Neural crest cell (in vitro differentiated cells): ENCODE data around the gene NDUFA3. TPM values are rescaled to one million over a fixed set of nuclear protein-coding genes. Genes with fewer than 3 reads are reported as not detected.

Source experiments
- DNase-seq: peaks from one replicate; pipeline ENCODE4 v3.0.0; 2021; ENCODE audit warnings: low read depth, mixed read lengths, low spot score
- H3K27ac Mint-ChIP-seq: one replicate; pipeline ENCODE4 v1.8.0; 2021; ENCODE audit warnings: mild to moderate bottlenecking, mixed read lengths; ENCODE audit not compliant: unreplicated experiment
- H3K27me3 Mint-ChIP-seq: 2 replicates; pipeline ENCODE4 v1.8.0; 2021; ENCODE audit warnings: low read depth, mild to moderate bottlenecking, mixed read lengths
- H3K36me3 Mint-ChIP-seq: 2 replicates; pipeline ENCODE4 v1.8.0; 2021; ENCODE audit warnings: low read depth, mild to moderate bottlenecking, mixed read lengths
- H3K4me1 Mint-ChIP-seq: 2 replicates; pipeline ENCODE4 v1.8.0; 2021; ENCODE audit warnings: mixed read lengths
- H3K4me3 Mint-ChIP-seq: one replicate; pipeline ENCODE4 v1.8.0; 2021; ENCODE audit warnings: mild to moderate bottlenecking, mixed read lengths
- H3K9me3 Mint-ChIP-seq: 2 replicates; pipeline ENCODE4 v1.8.0; 2021; ENCODE audit warnings: mixed read lengths
- total RNA-seq: library from RNA; stranded (reverse); gene quantifications from 2 replicates; pipeline ENCODE4 v1.2.1, GENCODE V29; 2021
- TF ChIP-seq, protein P1 (sequence below): fragments of 200-600 bp; sonication (generic); conservative IDR thresholded peaks from 2 replicates; pipeline ENCODE4 v1.5.0; 2021; ENCODE audit warnings: antibody characterized with exemption, mild to moderate bottlenecking

The NDUFA3 gene
- total RNA-seq, 1 donor from 2014 or later = 131 TPM

DNA sequence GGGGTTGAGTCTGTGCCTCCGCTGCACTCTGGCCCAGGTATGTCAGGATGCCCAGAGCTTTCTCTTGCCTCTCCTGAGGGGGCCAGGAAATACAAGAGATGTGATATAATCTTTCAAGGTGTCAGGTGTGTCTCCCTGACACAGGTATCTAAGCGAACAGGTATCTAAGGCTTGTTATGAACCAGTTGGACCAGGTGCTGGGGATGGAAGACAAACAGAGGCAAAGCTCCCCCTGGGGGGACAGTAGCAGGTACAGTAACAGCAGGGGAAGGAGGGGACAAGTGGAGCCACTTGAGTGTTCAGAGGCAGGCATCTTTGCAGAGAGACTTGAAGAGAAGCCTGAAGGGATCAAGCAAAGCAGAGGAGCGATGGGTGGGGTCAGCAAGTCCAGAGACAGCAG, 54.3 kb downstream of the NDUFA3 start:
- Mint-ChIP-seq H3K36me3 (peaks cover 12% of the 10 kb centered on the region), H3K9me3 (no peaks in the 10 kb centered on the region), H3K27me3 (peaks cover 7% of the 10 kb centered on the region), H3K27ac (peak overlapping the region; percentile 16), H3K4me3 (peak overlapping the region; percentile 78), H3K4me1 (peaks cover 34% of the 10 kb centered on the region)
- TF ChIP-seq, protein P1, sequence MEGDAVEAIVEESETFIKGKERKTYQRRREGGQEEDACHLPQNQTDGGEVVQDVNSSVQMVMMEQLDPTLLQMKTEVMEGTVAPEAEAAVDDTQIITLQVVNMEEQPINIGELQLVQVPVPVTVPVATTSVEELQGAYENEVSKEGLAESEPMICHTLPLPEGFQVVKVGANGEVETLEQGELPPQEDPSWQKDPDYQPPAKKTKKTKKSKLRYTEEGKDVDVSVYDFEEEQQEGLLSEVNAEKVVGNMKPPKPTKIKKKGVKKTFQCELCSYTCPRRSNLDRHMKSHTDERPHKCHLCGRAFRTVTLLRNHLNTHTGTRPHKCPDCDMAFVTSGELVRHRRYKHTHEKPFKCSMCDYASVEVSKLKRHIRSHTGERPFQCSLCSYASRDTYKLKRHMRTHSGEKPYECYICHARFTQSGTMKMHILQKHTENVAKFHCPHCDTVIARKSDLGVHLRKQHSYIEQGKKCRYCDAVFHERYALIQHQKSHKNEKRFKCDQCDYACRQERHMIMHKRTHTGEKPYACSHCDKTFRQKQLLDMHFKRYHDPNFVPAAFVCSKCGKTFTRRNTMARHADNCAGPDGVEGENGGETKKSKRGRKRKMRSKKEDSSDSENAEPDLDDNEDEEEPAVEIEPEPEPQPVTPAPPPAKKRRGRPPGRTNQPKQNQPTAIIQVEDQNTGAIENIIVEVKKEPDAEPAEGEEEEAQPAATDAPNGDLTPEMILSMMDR = no peak
- no peak for DNase-seq

Other genes starting within 250 kb of the NDUFA3 start
- gene MYADM, start 235.0 kb upstream of the NDUFA3 start, total RNA-seq = 15.0 and 19.1 TPM in 2 replicates
- gene PRKCG, start 220.7 kb upstream of the NDUFA3 start, total RNA-seq = 0.55 and 0.65 TPM in 2 replicates
- gene CACNG7, start 193.6 kb upstream of the NDUFA3 start, total RNA-seq = 25.3 and 26.4 TPM in 2 replicates
- gene CACNG8, start 139.9 kb upstream of the NDUFA3 start, total RNA-seq = 0.23 and 0.33 TPM in 2 replicates
- gene CACNG6, start 111.2 kb upstream of the NDUFA3 start, total RNA-seq = 0.77 and 0.82 TPM in 2 replicates
- not detected in 2 replicates for gene VSTM1, start 39.0 kb upstream of the NDUFA3 start, total RNA-seq
- not detected in 2 replicates for gene TARM1, start 21.5 kb upstream of the NDUFA3 start, total RNA-seq
- not detected in 2 replicates for gene OSCAR, start 2.1 kb upstream of the NDUFA3 start, total RNA-seq
- 24.5 and 26.8 TPM in 2 replicates for gene TFPT, start 12.8 kb downstream of the NDUFA3 start, total RNA-seq
- 94.8 and 104 TPM in 2 replicates for gene PRPF31, start 12.9 kb downstream of the NDUFA3 start, total RNA-seq
- gene CNOT3, start 34.9 kb downstream of the NDUFA3 start, total RNA-seq = 87.6 and 95.5 TPM in 2 replicates
- 5.1 and 5.9 TPM in 2 replicates for gene LENG1, start 56.9 kb downstream of the NDUFA3 start, total RNA-seq
- 0.28 TPM in 1 of 2 replicates, not detected in the other for gene TMC4, start 70.3 kb downstream of the NDUFA3 start, total RNA-seq
- gene MBOAT7, start 86.7 kb downstream of the NDUFA3 start, total RNA-seq = 74.2 and 76.5 TPM in 2 replicates
- 66.2 and 67.9 TPM in 2 replicates for gene TSEN34, start 88.5 kb downstream of the NDUFA3 start, total RNA-seq
- gene RPS9, start 98.0 kb downstream of the NDUFA3 start, total RNA-seq = 1,439 and 1,464 TPM in 2 replicates
- not detected in 2 replicates for gene LILRB3, start 120.2 kb downstream of the NDUFA3 start, total RNA-seq
- gene LILRA6, start 139.9 kb downstream of the NDUFA3 start, total RNA-seq = not detected in 2 replicates
- not detected in 2 replicates for gene LILRB5, start 154.4 kb downstream of the NDUFA3 start, total RNA-seq
- gene LILRB2, start 178.3 kb downstream of the NDUFA3 start, total RNA-seq = not detected in 2 replicates
- gene LILRA5, start 210.3 kb downstream of the NDUFA3 start, total RNA-seq = not detected in 2 replicates
- gene LILRA4, start 236.3 kb downstream of the NDUFA3 start, total RNA-seq = not detected in 2 replicates